HTR-8/SVneo (cell line): Measurements from ENCODE around the gene PARN.
"Not testable (repeated sequence)": the region's sequence is repeated elsewhere in the genome, so short reads cannot be mapped to it uniquely, and the experiment has no call there.

Source experiments
- DNase-seq: peaks from one replicate; pipeline ENCODE4 v3.0.0; 2011; ENCODE audit warnings: low spot score, mixed read lengths; ENCODE audit not compliant: insufficient read length
- FAIRE-seq: peaks from 2 replicates; lab custom pipeline; 2011; peaks lifted over from hg19 to GRCh38; lab: Jason Lieb, UNC

The PARN gene

DNA sequence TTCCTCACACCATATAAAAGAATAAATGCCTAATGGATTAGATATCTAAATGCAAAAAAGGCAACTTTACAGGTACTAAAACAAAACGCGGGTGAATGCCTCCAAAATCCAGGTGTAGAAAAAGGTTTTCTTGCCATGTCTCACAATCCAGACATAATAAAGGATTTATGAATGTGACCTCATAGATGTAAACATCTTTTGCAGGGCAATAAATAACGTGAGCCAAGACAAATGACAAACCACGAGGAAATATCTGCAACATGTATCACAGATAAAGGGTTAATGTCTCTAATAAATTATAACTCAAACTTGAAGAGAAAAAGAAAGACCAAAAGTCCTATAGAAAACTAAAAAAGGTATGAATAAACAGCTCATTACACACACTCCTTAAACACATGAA lies 180.7 kb downstream of the PARN start:
- no peak for DNase-seq
- FAIRE-seq: no peak

DNA sequence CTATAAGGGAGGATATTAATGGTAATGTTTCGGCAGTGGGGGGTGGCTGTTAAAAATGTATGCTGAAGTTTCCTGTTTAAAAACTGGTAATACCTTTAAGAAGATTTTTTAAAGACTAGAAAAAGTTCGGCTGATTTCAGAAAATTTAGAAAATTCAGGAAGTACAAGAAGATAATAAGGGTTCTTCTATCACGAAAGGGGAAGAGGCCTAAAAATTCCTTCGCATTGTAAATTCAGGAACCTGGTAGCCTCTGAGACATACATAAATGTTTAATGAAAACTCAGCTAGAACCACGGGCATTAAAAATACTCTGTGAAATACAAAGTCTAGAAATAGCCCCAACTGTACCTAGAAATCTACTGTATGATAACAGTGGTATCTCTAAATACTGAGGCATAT lies 181.2 kb downstream of the PARN start:
- DNase-seq: no peak
- no peak for FAIRE-seq

DNA sequence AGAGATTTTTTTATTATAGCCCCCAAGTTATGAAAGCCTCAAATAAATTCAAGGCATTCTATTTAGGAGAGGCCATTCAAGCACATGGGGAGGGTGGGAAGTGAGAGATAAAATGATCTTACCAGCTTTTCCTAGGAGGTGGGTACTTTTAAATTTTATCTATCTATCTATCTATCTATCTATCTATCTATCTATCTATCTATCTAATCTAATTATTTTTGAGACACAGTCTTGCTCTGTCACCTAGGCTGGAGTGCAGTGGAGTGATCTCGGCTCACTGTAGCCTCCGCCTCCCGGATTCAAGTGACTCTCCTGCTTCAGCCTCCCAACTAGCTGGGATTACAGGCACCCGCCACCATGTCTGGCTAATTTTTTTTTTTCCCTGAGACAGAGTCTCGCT lies 182.3 kb downstream of the PARN start:
- no peak for FAIRE-seq
- DNase-seq: no peak

DNA sequence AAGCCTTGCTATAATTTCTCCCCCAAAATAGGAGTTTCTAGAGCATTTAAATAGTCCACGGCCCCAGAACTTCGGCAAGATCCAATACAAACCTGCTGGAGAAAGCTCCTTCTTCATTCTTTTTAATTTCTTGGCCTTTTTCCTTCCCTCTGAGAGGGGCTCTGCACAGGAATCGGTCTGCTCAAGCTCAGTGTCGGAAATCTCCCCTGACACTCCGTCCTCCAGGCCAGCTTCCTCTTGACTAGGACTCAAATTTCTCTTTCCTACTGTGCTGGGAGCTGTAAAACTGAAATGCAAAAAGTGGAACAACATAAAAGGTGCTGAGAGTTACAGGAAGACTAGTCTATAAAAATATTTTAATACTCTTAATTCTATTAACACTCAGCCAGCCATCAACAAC lies 183.3 kb downstream of the PARN start:
- DNase-seq: no peak
- FAIRE-seq: no peak

DNA sequence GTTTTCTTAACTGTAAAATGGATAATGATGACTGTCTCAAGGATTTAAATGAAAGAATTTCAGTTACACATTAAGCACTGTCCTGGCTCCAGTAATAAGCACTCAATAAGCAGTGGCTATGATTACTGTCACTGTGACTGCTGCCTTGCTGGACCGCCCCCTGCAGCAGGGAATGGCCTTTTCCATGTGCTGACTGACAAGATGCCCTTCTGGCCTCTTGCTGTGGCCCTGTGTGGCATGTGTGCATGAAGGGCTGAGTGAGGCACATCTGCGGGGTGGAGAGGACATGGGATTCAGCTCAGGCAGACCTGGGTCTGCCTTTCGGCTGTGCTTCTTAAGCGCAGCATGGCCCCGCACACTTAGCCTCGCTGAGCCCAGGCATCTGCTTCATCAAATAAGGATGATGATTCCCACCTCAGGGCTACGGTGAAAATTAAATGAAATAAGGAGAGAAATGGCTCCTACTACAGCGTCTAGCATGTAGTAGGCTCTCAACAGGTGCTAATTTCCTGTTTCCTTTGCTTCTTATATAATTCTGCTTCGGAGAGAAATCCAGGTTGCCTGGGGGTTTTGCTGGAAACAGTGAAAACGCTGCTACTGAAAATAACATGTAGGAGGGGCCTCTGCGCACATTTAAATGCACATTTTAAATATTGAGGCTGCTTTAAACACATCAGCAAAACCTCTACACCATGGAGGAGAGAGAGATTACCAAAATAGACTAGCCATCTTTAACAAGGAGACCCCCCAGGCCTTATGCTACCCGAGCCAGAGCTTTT lies 183.9 kb downstream of the PARN start:
- FAIRE-seq (no peak), DNase-seq (no peak)

DNA sequence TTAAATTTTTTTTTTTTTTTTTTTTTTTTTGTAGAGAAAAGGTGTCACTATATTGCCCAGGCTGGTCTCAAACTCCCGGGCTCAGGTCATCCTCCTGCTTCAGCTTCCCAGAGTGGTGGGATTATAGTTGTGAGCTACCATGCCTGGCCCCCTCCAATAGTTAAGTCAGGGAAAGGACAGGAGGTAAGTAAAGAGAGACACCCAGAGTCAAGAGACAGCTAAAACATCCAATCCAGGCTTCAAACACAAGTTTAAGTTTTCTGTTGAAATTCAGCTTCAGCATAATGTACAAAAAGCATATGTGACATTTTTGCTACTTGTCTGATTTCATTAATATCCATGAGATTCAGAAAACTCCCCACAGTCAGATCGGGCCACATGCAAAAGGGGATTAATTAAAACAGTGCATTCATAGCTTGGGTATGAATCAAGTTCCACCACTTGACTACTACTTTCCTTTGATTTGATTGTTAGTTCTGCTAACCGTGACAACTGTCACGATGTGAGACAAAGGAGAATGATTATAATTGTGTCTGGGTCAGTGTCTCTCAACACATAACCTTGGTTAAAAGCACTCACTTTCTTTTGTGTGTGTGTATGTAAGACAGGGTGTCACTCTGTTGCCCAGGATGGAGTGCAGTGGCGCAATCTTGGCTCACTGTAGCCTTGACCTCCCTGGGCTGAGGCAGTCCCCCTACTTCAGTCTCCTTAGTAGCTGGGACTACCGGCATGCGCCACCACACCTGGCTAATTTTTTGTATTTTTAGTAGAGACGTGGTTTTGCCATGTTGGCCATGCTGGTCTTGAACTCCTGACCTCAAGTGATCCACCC lies 184.9 kb downstream of the PARN start:
- FAIRE-seq: no peak
- DNase-seq: no peak

DNA sequence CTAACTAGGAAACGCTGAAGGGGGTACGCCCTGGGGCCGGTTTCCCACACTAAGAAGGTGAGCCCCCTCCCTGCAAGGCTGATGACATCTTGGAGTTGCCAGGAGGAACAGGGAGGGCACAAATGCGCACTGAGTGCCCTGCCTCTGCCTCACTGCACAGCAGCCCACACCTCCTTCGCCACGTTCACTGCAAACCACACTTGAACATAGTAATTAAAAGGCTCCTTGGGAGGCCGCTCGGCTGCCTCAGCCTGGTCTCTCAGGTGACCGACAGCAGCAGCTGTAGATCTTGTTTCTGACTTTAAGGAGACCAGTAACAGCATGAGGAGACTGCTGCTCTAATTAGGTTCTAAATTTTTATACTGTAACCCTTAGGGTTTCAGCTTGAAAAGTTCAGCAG lies 188.5 kb downstream of the PARN start:
- not testable (repeated sequence) for DNase-seq, FAIRE-seq

DNA sequence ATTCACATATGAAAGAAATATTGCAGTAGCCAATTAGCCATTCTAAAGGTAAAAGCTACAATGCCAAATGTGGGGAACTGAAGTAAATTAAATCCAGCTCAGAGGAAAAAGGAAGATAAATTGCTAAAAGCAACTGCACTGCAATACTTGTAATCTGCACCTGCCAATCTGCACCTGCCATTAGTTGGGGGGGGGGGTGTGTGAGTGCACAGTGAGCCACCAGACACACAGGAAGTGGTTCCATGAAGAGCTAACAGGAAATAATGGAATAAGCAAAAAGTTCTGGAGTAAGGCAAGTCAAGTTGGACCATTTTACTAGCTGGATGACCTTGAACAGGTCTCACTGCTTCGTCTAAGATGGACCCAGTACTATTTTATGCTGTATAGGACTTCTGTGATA lies 191.8 kb downstream of the PARN start:
- no peak for DNase-seq

GRCh38 chr16:14437426-14437825 lies 192.6 kb downstream of the PARN start:
- DNase-seq (no peak), FAIRE-seq (no peak)

More for the DNA sequence above, 191.8 kb downstream of the PARN start:
- no peak for FAIRE-seq

DNA sequence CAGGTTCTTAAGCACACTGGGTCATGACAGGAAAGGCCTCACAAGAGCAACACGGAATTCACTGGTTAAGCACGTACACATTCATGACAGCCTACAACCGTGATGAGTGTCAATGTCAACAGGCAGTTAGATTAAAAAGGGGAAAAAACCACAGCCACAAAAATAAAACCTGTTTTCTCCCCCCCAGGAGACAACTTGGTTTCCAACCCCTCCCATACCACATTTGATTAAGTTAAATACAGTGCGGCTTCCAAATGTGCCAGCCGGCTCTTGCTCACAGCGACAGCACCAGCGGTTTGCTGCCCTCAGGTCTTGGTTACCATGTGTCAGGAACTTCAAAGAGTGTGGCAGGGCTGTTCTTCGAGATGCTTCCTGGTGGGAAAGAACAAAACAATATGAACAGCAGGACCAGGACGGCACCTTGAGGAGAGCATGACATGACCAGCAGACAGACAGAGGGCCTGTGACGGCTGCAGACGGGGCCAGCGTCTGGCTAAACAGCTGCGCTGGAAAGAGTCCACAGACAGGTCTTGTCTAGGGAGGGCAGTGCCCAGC lies 193.6 kb downstream of the PARN start:
- no peak for DNase-seq
- no peak for FAIRE-seq

- DNase-seq: no peak
- FAIRE-seq: no peak
These were observed 195.2 kb downstream of the PARN start for GRCh38 chr16:14434860-14435259.

DNA sequence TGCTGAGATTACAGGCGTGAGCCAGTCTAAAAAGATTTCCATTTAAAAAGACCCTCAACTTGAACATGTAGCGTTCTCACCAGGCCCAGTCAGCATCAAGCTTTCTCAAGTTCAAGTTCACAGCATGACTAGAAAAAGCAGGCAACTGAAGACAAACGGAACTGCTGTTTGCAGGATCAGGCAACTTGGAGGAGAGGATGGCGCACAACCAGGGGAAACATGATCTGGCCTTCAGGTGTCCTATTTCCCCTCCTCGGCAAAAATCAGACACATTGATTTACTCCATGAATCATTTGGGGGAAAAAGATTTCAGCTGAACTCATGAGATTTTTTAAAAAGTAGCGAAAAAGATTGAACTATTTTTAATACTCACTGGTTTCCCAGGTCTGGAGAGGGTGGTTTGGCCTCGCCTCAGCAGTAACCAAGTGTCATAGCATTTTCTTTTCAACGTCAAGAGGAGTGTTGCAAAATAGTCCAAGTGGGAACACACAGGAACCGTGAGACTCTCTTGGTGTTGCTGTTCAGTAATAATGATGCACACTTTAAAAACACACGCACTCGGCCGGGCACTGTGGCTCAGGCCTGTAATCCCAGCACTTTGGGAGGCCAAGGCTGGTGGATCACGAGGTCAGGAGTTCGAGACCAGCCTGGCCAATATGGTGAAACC lies 201.0 kb downstream of the PARN start:
- FAIRE-seq, DNase-seq: not testable (repeated sequence)

GRCh38 chr16:14428043-14428442 lies 202.0 kb downstream of the PARN start:
- no peak for DNase-seq
- no peak for FAIRE-seq

- FAIRE-seq (no peak), DNase-seq (no peak)
These were observed 202.6 kb downstream of the PARN start for GRCh38 chr16:14427371-14427948.

- no peak for DNase-seq
- FAIRE-seq: no peak
These were observed 205.5 kb downstream of the PARN start for GRCh38 chr16:14424595-14424994.

GRCh38 chr16:14423344-14423743 lies 206.7 kb downstream of the PARN start:
- FAIRE-seq (no peak), DNase-seq (no peak)

GRCh38 chr16:14420721-14421488 lies 209.2 kb downstream of the PARN start:
- no peak for DNase-seq
- no peak for FAIRE-seq

- not testable (repeated sequence) for DNase-seq, FAIRE-seq
These were observed 209.8 kb downstream of the PARN start for GRCh38 chr16:14420243-14420642.

- DNase-seq (no peak), FAIRE-seq (no peak)
These were observed 210.2 kb downstream of the PARN start for GRCh38 chr16:14419817-14420216.
